ENCODE data around the gene APBA2. TPM values are rescaled to one million over a fixed set of nuclear protein-coding genes. Genes with fewer than 3 reads are reported as not detected.

APBA2 gene
- total RNA-seq, 1 donor from 2014 or later = 0.38 TPM

GRCh38 chr15:29126208-29126536 lies 240.4 kb downstream of the APBA2 start:
- H3K27me3 ChIP-seq (ENCODE audit: low read depth) = peaks cover 58% of the 10 kb centered on the region
- peak; percentile 1 for DNase-seq
- no peak overlapping the region for H3K4me3 ChIP-seq
- no peak overlapping the region for H3K27ac ChIP-seq (replicated peaks)
- intact Hi-C loops (cut with micrococcal nuclease) = no loop called here
- no peaks in the 10 kb centered on the region for H3K4me1 ChIP-seq
- no peak for TF ChIP-seq CTCF (IDR thresholded peaks at IDR 0.05; ENCODE audit: borderline replicate concordance)
- H3K36me3 ChIP-seq = no peaks in the 10 kb centered on the region
- H3K9me3 ChIP-seq (replicated peaks) = no peaks in the 10 kb centered on the region

- H3K27me3 ChIP-seq (ENCODE audit: low read depth) = peaks cover 57% of the 10 kb centered on the region
- TF ChIP-seq CTCF (IDR thresholded peaks at IDR 0.05; ENCODE audit: borderline replicate concordance) = no peak
- no peaks in the 10 kb centered on the region for H3K4me1 ChIP-seq
- no peak overlapping the region for H3K4me3 ChIP-seq
- peak; percentile 9 for DNase-seq
- no peak overlapping the region for H3K27ac ChIP-seq (replicated peaks)
- no peaks in the 10 kb centered on the region for H3K36me3 ChIP-seq
- intact Hi-C loops (cut with micrococcal nuclease) = no loop called here
- H3K9me3 ChIP-seq (replicated peaks) = no peaks in the 10 kb centered on the region
Observed at GRCh38 chr15:29126821-29127461, 241.2 kb downstream of the APBA2 start.

GRCh38 chr15:29127506-29128430 lies 242.0 kb downstream of the APBA2 start:
- no peaks in the 10 kb centered on the region for H3K36me3 ChIP-seq
- intact Hi-C loops (cut with micrococcal nuclease) = no loop called here
- no peak for DNase-seq
- peaks cover 57% of the 10 kb centered on the region for H3K27me3 ChIP-seq (ENCODE audit: low read depth)
- no peak for TF ChIP-seq CTCF (IDR thresholded peaks at IDR 0.05; ENCODE audit: borderline replicate concordance)
- H3K4me3 ChIP-seq = no peak overlapping the region
- no peak overlapping the region for H3K27ac ChIP-seq (replicated peaks)
- H3K9me3 ChIP-seq (replicated peaks) = no peaks in the 10 kb centered on the region
- no peaks in the 10 kb centered on the region for H3K4me1 ChIP-seq

GRCh38 chr15:29128671-29129070 lies 242.9 kb downstream of the APBA2 start:
- DNase-seq = no peak

GRCh38 chr15:29129221-29129620 lies 243.4 kb downstream of the APBA2 start:
- H3K27ac ChIP-seq (replicated peaks) = no peak overlapping the region
- no peak for TF ChIP-seq CTCF (IDR thresholded peaks at IDR 0.05; ENCODE audit: borderline replicate concordance)
- no peaks in the 10 kb centered on the region for H3K36me3 ChIP-seq
- H3K27me3 ChIP-seq (ENCODE audit: low read depth) = peaks cover 57% of the 10 kb centered on the region
- H3K4me1 ChIP-seq = no peaks in the 10 kb centered on the region
- H3K4me3 ChIP-seq = no peak overlapping the region
- no peaks in the 10 kb centered on the region for H3K9me3 ChIP-seq (replicated peaks)
- intact Hi-C loops (cut with micrococcal nuclease) = no loop called here
- DNase-seq = no peak

More at GRCh38 chr15:29128671-29129070, 242.9 kb downstream of the APBA2 start:
- Histone ChIP-seq H3K9me3 (replicated peaks) (no peaks in the 10 kb centered on the region), H3K4me3 (no peak overlapping the region), H3K4me1 (no peaks in the 10 kb centered on the region), H3K36me3 (no peaks in the 10 kb centered on the region), H3K27me3 (ENCODE audit: low read depth) (peaks cover 57% of the 10 kb centered on the region), H3K27ac (replicated peaks) (no peak overlapping the region)
- intact Hi-C loops (cut with micrococcal nuclease) = no loop called here
- TF ChIP-seq CTCF (IDR thresholded peaks at IDR 0.05; ENCODE audit: borderline replicate concordance) = no peak

Data from left ventricle myocardium inferior (tissue), 1 donor.